Cardiac fibroblast (primary cell): ENCODE measurements around the gene A2ML1.
"Not testable (repeated sequence)": the region's sequence is repeated elsewhere in the genome, so short reads cannot be mapped to it uniquely, and the experiment has no call there.

Experiments
- DNase-seq, 2 donors: peaks; one replicate each; pipeline versions ENCODE4 v3.0.0 to v3.0.0-alpha.2; 2010; ENCODE audit warnings: low read depth in 2 of 2
- H3K4me3 ChIP-seq, 2 donors: replicated peaks in 1 of 2; 1 replicate in 1 of 2; 2 replicates in 1 of 2; pipeline ENCODE4 v1.5.1; 2011; ENCODE audit warnings: low read depth in 2 of 2, low read length in 2 of 2, mild to moderate bottlenecking in 2 of 2, moderate library complexity in 1 of 2
- TF ChIP-seq, protein P1 (sequence below): IDR thresholded peaks from one replicate; pipeline ENCODE4 v1.5.1; 2011; ENCODE audit warnings: low read depth, mild to moderate bottlenecking, low read length, inconsistent platforms

Gene A2ML1

DNA sequence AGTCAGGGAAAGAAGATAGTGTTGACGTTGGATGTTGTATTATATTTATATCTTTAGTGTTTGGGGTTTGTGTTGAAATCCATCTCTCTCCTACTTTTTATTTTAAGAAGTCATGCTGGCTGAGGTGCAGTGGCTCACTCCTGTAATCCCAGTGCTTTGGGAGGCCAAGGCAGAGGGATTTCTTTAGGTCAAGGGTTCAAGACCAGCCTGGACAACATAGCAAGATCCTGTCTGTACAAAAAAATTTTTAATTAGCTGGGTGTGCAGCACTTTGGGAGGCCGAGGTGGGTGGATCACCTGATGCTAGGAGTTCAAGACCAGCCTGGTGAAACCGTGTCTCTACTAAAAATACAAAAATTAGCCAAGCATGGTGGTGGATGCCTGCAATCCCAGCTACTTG lies 23.9 kb downstream of the A2ML1 start:
- no peak overlapping the region for H3K4me3 ChIP-seq
- TF ChIP-seq, protein P1, sequence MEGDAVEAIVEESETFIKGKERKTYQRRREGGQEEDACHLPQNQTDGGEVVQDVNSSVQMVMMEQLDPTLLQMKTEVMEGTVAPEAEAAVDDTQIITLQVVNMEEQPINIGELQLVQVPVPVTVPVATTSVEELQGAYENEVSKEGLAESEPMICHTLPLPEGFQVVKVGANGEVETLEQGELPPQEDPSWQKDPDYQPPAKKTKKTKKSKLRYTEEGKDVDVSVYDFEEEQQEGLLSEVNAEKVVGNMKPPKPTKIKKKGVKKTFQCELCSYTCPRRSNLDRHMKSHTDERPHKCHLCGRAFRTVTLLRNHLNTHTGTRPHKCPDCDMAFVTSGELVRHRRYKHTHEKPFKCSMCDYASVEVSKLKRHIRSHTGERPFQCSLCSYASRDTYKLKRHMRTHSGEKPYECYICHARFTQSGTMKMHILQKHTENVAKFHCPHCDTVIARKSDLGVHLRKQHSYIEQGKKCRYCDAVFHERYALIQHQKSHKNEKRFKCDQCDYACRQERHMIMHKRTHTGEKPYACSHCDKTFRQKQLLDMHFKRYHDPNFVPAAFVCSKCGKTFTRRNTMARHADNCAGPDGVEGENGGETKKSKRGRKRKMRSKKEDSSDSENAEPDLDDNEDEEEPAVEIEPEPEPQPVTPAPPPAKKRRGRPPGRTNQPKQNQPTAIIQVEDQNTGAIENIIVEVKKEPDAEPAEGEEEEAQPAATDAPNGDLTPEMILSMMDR, result no peak
- DNase-seq, result no peak

DNA sequence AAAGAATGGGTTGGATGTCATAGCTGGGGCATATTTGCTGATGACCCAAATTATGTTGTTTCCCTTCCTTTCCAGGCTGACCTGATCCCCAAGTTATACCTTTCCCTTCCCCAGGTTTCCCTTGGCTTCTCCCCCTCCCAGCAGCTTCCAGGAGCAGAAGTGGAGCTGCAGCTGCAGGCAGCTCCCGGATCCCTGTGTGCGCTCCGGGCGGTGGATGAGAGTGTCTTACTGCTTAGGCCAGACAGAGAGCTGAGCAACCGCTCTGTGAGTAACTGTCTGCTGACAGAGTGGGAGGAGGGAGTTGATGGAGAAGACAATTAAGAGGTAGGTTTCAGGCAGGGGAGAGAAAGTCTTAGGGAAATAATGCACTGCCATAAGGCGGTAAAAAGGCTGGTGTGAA lies 25.0 kb downstream of the A2ML1 start:
- no peak overlapping the region for H3K4me3 ChIP-seq
- DNase-seq, result no peak
- TF ChIP-seq, protein P1, result no peak

DNA sequence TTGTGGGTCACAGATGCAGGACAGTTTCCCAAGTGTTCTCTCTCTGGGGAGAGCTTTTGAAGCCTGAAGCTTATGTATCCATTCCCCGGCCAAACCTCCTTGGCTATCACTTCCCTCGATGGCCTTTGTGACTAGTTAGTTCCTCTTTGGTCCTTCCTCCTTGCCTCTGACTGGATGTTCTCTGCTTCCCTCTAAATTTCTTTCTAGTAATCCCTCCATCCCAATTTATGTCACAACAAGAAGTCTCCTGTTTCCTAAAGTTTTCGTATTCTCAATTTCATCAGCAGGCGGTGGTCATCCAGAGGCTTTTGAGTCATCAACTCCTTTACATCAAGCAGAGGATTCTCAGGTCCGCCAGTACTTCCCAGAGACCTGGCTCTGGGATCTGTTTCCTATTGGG lies 27.5 kb downstream of the A2ML1 start:
- H3K4me3 ChIP-seq, result no peak overlapping the region
- no peak for DNase-seq
- TF ChIP-seq, protein P1, result no peak

DNA sequence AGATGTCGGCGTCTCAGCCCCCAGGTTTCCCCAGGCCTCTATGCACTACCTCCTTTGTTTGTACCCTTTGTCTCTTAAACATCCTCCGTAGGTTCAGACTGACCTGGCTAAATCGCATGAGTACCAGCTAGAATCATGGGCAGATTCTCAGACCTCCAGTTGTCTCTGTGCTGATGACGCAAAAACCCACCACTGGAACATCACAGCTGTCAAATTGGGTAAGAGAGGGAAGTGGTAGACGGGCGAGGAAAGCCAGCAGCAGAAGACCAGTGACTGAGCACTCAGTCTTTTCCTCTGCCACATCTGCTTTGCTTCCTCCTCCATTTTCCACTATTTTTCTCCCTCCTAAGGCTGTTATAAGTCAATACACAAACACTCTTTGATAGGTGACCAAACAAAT lies 29.7 kb downstream of the A2ML1 start:
- H3K4me3 ChIP-seq, result no peak overlapping the region
- no peak for DNase-seq
- TF ChIP-seq, protein P1, result no peak

DNA sequence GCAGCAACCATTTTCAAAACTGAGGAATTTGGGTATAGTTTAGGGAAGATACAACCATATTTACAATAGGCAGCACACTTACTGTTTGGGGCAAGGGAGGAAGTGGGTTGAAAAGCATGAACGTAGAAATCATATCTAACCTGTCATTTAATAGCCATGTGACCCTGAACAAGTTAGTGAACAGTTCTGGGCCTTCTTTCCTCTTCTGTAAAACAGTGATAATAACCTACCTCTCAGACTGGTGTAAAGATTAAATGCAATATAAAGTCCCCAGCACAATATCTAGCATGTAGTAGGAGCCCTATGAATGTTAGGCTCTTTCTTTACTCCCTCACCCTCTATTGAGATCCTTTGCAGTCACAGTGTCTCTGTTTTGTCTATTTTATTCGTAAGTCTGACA lies 33.5 kb downstream of the A2ML1 start:
- H3K4me3 ChIP-seq, result no peak overlapping the region
- TF ChIP-seq, protein P1, result no peak
- DNase-seq, result no peak

DNA sequence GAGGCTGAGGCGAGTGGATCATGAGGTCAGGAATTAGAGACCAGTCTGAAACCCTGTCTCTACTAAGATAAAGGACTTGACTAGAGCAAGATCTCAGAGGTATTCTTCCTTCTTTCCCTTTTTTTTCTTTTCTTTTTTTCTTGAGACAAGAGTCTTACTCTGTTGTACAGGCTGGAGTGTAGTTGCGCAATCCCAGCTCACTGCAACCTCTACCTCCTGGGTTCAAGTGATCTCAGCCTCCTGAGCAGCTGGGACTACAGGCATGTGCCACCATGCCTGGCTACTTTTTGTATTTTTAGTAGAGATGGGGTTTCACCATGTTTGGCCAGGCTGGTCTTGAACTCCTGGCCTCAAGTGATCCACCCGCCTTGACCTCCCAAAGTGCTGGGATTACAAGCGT lies 37.0 kb downstream of the A2ML1 start:
- not testable (repeated sequence) for H3K4me3 ChIP-seq, DNase-seq

DNA sequence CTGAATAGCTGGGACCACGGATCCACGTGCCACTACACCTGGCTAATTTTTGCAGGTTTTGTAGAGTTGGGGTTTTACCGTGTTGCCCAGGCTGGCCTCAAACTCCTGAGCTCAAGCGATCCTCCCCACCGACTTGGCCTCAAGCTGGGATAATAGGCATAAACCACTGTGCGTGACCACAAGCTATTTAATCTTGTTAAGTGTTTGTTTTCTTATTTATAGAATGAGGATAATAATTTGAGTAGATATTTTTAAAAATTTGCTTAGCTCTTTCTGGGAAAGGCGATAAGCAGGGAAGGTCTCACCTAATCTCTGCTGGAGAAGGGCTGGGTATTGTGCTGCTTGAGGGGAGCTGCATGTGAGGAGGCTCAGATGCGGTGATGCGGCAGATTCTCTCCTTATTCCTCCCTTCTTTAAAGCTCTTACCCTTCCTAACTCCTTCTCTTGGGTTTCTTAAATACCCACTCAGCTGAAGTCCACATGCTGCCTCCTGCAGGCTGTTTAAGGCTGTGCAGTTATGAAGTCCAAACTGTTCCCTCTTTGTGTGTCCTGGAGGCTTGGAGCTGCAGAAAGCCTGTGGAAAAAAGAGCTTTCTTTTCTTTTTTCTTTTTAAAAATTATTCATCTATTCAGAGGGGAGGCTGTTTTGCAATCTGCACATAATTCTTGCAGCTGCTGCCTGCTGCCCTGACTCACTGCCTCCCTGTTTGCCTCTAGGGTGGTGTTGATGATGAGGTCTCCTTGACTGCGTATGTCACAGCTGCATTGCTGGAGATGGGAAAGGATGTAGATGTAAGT lies 37.9 kb downstream of the A2ML1 start:
- TF ChIP-seq, protein P1, result peak; percentile 72
- no peak overlapping the region for H3K4me3 ChIP-seq
- peak; percentile 65 to 67 for DNase-seq
